ENCODE results near the gene FOXD1.

FOXD1 gene

DNA sequence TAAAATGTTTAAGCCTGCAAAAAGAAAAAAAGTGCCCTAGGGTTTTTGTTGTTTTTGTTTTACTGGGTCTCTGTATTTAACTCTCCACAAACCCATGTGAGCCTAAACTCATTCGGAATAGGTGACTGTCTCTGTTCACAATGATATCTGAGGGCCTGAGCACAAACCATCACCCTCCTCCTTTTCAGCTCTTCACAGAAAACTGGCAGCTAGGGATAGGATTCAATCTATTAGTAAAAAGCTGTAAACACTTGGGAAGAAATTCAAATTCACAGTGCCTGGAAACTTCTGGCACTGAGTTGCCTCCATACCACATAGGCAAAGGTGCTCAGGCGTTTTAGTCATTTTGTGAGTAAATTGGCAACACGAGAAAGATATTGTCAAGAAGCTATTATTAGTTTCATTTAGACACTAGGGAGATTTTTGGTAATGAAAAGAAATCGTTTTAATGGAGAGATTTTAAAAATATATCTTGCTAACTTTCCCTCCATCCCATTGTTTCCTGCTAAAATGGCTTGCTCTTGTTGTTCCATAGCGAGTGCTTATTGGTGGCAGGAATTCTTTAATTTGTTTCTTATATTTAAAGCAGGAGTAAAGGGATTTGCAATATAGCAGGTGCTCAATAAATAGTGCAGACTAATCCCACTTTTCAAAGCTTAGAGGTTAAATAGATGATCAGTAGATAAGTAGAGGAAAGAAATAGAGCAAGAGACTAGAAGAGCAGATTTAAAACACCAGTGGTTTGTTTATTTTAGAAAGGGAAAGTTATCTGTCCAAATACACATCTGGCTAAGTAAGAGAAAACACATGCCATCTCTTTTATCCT, 9.7 kb downstream of the FOXD1 start:
- no peak for DNase-seq

GRCh38 chr5:73437777-73438644, 10.6 kb downstream of the FOXD1 start:
- DNase-seq = no peak

GRCh38 chr5:73437101-73437776, 11.3 kb downstream of the FOXD1 start:
- no peak for DNase-seq

GRCh38 chr5:73436535-73437100, 12.0 kb downstream of the FOXD1 start:
- DNase-seq = no peak

- DNase-seq = no peak
Observed at GRCh38 chr5:73435759-73436534, 12.6 kb downstream of the FOXD1 start.

DNA sequence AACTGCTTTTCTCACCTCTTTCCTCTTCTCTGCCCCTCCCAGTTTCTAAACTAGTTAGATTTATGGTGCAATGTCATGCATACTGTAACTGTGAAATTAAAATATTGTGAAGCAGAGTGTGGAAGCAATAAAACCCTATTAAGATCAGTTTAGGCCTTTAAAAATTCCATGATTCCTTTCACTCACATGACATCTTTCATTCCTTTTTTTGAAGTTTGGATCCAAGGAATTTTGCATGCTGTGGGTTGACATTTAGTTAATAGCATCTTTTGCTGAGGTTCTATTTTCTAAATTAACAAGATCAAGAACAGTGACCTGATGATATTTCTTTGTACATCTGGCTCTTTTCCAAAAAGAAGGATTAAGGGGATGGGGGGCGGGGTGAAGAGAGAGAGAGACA, 13.7 kb downstream of the FOXD1 start:
- DNase-seq = no peak

- no peak for DNase-seq
Observed at GRCh38 chr5:73434461-73434860, 14.1 kb downstream of the FOXD1 start.

- DNase-seq = no peak
Observed at GRCh38 chr5:73433982-73434342, 14.6 kb downstream of the FOXD1 start.

DNA sequence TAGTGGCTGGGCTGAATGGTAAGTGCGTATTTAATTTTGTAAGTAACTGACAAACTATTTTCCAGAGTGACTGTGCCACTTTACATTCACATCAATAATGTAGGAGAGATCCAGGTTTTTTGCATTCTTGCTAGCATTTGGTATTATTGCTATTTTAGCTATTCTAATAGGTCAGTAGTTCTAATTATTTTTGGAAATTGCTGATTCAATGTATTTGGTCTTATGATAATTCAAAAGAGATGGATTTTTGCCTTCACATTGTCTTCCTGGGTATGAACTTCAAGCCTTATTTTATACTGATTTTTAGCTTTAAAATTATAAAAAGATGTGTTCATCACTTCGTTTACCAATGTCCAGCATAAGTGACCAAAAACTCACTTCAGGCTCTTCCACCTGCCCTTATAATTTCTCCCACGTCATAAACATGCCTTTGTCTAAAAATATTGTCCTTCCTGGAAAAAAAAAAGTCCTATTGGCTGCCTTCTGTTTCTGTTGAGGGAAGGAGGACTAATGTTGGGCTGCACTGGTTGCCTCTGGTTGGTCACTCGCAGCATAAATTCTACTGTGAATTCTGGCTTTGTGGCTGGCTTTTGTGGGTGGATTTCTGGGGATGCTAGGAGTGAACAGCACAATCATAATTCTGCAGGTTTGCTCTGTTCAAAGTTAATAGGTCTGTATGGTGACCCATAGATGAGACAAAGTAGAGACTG, 15.2 kb downstream of the FOXD1 start:
- no peak for DNase-seq

DNA sequence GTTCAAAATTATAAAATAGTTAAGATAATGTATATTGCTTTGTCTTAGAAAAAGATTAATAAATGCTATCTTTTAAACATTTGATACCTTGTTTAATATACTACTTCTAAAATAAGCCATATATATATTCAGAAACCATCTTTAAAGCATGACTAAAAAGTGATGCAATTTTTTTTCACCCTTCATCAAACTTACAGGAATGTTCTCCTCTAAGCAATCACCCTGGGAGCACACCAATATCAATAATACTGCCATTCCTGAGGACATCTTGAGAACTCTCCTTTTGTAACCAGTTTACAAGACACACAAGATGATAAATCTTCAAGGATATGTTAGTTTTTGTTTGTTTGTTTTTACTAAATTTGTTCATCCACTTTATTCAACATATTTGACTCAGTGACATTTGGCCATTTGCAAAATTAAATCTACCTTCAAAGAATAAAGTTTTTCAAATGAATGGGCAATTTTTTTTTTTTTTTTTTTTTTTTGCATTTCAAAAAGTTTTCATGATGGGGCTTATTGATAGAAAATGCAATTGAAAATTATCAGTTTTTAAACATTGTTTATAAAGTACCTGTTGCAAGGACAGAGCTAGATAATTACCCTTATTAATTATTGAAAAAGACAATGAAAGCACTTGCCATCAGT, 17.2 kb downstream of the FOXD1 start:
- no peak for DNase-seq

- no peak for DNase-seq
Observed at GRCh38 chr5:73426034-73426433, 22.5 kb downstream of the FOXD1 start.

- no peak for DNase-seq
Observed at GRCh38 chr5:73424556-73424977, 24.0 kb downstream of the FOXD1 start.

DNA sequence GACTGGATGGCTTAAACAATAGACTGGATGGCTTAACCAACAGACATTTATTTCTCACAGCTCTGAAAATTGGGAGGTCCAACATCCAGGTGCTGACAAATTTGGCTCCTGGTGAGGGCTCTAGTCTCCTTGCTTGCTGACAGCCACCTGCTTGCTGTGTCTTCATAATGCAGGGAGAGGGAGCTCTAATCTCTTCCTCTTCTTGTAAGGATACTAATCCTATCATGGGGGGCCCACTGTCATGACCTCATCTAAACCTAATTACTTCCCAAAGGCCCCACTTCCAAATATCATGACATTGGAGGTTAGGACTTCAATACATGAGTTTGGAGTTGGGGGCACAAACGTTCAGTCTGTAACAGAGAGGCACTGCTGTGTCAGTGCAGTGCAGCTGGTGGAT, 26.4 kb downstream of the FOXD1 start:
- DNase-seq = no peak

GRCh38 chr5:73420666-73421065, 27.9 kb downstream of the FOXD1 start:
- DNase-seq = no peak

DNA sequence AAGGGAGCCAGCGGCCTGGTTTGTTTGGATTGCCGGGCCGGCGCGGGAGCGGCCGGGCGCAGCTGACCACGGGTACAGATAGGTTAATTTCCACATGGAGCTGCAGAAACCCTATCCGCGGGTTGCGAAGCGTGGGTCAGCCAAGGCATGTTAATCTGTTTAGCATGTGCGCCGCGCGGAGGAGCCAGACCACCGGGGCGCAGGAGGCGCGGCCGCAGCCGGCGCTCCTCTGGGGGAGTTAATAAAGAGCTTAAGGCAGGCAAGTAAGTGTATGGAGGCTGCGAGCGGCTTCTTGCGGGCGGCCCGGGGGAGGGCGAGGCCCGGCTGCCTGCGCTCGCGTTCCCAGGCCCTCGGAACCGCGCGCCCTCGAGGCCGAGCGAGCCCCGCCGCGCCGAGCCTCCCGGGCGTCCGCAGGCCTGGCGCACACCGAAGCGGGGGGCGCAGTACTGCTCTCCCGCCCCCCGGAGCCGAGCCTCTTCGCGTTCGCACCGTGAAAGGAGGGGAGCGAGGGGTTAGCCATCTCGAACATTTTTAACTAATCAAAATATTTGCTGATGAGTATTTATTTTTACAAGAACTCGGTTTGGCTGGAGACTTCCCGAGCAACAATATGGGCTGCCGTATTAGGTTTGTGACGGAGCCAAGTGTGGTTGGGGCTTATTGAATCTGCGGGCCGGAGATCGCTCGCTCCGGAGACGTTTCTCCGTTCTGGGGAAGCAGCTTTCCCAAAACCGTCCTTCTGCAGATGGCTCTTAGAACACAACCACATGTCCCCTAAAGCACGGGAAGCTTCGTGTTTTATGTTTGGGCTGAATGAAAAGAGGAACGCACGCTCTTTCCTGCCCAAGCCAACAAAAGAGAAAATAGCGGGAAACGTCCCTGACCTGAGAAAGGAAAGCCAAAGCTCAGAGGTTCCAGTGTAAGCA, 28.8 kb downstream of the FOXD1 start:
- DNase-seq = no peak

- DNase-seq = no peak
Observed at GRCh38 chr5:73419117-73419464, 29.5 kb downstream of the FOXD1 start.

GRCh38 chr5:73418244-73418691, 30.3 kb downstream of the FOXD1 start:
- DNase-seq = no peak

DNA sequence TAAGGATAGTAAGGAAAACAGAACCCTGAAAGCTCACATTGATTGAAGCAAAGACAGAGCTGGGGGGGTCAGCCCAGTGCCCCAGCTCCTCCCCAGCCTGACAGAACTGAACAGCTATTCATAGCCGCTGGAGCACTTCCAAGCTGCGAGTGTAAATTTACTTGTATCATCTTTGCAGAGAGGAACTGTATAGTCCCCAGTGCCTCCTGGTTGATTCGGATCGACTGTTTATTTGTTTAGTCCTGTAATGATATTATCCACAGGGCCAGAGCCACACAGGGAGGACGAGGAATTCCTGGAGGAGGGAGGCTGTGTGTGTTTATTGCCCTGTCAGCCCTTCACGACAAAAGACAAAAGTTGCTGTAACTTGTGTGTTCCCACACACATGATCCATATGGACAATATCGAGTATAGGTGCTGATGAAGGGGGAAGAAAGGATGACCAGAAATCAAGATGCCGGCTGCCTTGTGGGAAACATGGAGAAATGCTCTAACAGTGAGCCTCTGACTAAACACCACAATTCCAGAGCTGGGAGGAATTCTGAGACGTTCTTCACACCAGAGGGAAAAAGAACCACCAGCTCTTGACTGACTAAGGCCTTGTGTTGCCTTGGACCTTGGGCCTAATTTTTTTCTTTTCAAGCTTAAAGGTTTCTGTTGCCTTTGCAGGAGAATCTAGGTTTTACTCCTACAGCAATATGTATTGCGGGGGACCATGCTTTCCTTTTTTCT, 31.1 kb downstream of the FOXD1 start:
- no peak for DNase-seq

- DNase-seq = no peak
Observed at GRCh38 chr5:73415617-73416016, 33.0 kb downstream of the FOXD1 start.

Measured in NCI-H1105 treated with DMSO at 0.1 percent for 48 hours (cell line).